Rectal smooth muscle tissue (tissue), 1 donor: ENCODE measurements around the gene ADM5.

Experiments used
- H3K27ac ChIP-seq: one replicate; pipeline ENCODE4 v1.7.0; 2013; ENCODE audit warnings: low read depth, low read length, inconsistent platforms
- H3K27me3 ChIP-seq: one replicate; pipeline ENCODE4 v1.7.0; 2013; ENCODE audit warnings: low read length; ENCODE audit not compliant: control insufficient read depth, insufficient read depth
- H3K36me3 ChIP-seq: one replicate; pipeline ENCODE4 v1.7.0; 2013; ENCODE audit warnings: low read length; ENCODE audit not compliant: control insufficient read depth, insufficient read depth
- H3K4me1 ChIP-seq: one replicate; pipeline ENCODE4 v1.7.0; 2013; ENCODE audit warnings: low read length; ENCODE audit not compliant: control insufficient read depth, insufficient read depth
- H3K4me3 ChIP-seq: one replicate; pipeline ENCODE4 v1.7.0; 2013; ENCODE audit warnings: low read length
- H3K9ac ChIP-seq: one replicate; pipeline ENCODE4 v1.7.0; 2013; ENCODE audit warnings: low read length

The ADM5 gene

GRCh38 chr19:49678985-49679770, 10.2 kb upstream of the ADM5 start:
- H3K27me3 ChIP-seq = no peaks in the 10 kb centered on the region
- H3K4me3 ChIP-seq = no peak overlapping the region
- no peak overlapping the region for H3K27ac ChIP-seq
- peaks cover 6% of the 10 kb centered on the region for H3K4me1 ChIP-seq
- no peak overlapping the region for H3K9ac ChIP-seq
- H3K36me3 ChIP-seq = peaks cover 16% of the 10 kb centered on the region

- H3K27me3 ChIP-seq = no peaks in the 10 kb centered on the region
- H3K36me3 ChIP-seq = peaks cover 19% of the 10 kb centered on the region
- H3K4me3 ChIP-seq = no peak overlapping the region
- H3K9ac ChIP-seq = no peak overlapping the region
- H3K4me1 ChIP-seq = peaks cover 6% of the 10 kb centered on the region
- peak overlapping the region; percentile 27 for H3K27ac ChIP-seq
Observed at GRCh38 chr19:49679771-49680413, 9.5 kb upstream of the ADM5 start.

- peak overlapping the region; percentile 25 for H3K4me3 ChIP-seq
- peaks cover 6% of the 10 kb centered on the region for H3K4me1 ChIP-seq
- no peak overlapping the region for H3K9ac ChIP-seq
- peaks cover 23% of the 10 kb centered on the region for H3K36me3 ChIP-seq
- H3K27me3 ChIP-seq = no peaks in the 10 kb centered on the region
- peak overlapping the region; percentile 27 for H3K27ac ChIP-seq
Observed at GRCh38 chr19:49680421-49681351, 8.7 kb upstream of the ADM5 start.

- Histone ChIP-seq H3K9ac (no peak overlapping the region), H3K4me1 (peaks cover 6% of the 10 kb centered on the region), H3K36me3 (peaks cover 23% of the 10 kb centered on the region), H3K27ac (no peak overlapping the region), H3K4me3 (no peak overlapping the region), H3K27me3 (no peaks in the 10 kb centered on the region)
Observed at GRCh38 chr19:49681830-49682229, 7.6 kb upstream of the ADM5 start.

- Histone ChIP-seq H3K4me3 (no peak overlapping the region), H3K36me3 (peaks cover 23% of the 10 kb centered on the region), H3K27ac (no peak overlapping the region), H3K9ac (no peak overlapping the region), H3K27me3 (no peaks in the 10 kb centered on the region), H3K4me1 (peaks cover 6% of the 10 kb centered on the region)
Observed at GRCh38 chr19:49682274-49682673, 7.1 kb upstream of the ADM5 start.

- Histone ChIP-seq H3K4me1 (peaks cover 4% of the 10 kb centered on the region), H3K27ac (no peak overlapping the region), H3K36me3 (peaks cover 25% of the 10 kb centered on the region), H3K9ac (no peak overlapping the region), H3K27me3 (no peaks in the 10 kb centered on the region), H3K4me3 (no peak overlapping the region)
Observed at GRCh38 chr19:49683814-49684250, 5.6 kb upstream of the ADM5 start.

- Histone ChIP-seq H3K27ac (no peak overlapping the region), H3K9ac (no peak overlapping the region), H3K36me3 (peaks cover 25% of the 10 kb centered on the region), H3K4me1 (peaks cover 4% of the 10 kb centered on the region), H3K4me3 (no peak overlapping the region), H3K27me3 (peaks cover under 1% of the 10 kb centered on the region)
Observed at GRCh38 chr19:49684251-49684982, 5.0 kb upstream of the ADM5 start.

GRCh38 chr19:49684983-49685553, 4.3 kb upstream of the ADM5 start:
- Histone ChIP-seq H3K4me1 (peaks cover 8% of the 10 kb centered on the region), H3K27ac (no peak overlapping the region), H3K36me3 (peaks cover 25% of the 10 kb centered on the region), H3K27me3 (peaks cover 7% of the 10 kb centered on the region), H3K4me3 (no peak overlapping the region), H3K9ac (no peak overlapping the region)

GRCh38 chr19:49685845-49686332, 3.5 kb upstream of the ADM5 start:
- Histone ChIP-seq H3K4me1 (peaks cover 7% of the 10 kb centered on the region), H3K9ac (no peak overlapping the region), H3K4me3 (no peak overlapping the region), H3K27me3 (peaks cover 10% of the 10 kb centered on the region), H3K36me3 (peaks cover 25% of the 10 kb centered on the region), H3K27ac (no peak overlapping the region)

- peaks cover 25% of the 10 kb centered on the region for H3K36me3 ChIP-seq
Observed at GRCh38 chr19:49686503-49687088, 2.8 kb upstream of the ADM5 start.

GRCh38 chr19:49687150-49687549, 2.2 kb upstream of the ADM5 start:
- Histone ChIP-seq H3K27ac (no peak overlapping the region), H3K36me3 (peaks cover 20% of the 10 kb centered on the region), H3K27me3 (peaks cover 10% of the 10 kb centered on the region), H3K4me3 (no peak overlapping the region), H3K4me1 (peaks cover 7% of the 10 kb centered on the region), H3K9ac (no peak overlapping the region)

More at GRCh38 chr19:49686503-49687088, 2.8 kb upstream of the ADM5 start:
- H3K4me1 ChIP-seq = peaks cover 7% of the 10 kb centered on the region
- H3K9ac ChIP-seq = no peak overlapping the region
- no peak overlapping the region for H3K4me3 ChIP-seq
- H3K27me3 ChIP-seq = peaks cover 10% of the 10 kb centered on the region
- no peak overlapping the region for H3K27ac ChIP-seq
